OCI-LY7 (cell line): ENCODE results near the gene NUP133. TPM values are rescaled to one million over a fixed set of nuclear protein-coding genes. Genes with fewer than 3 reads are reported as not detected.

Source experiments
- BruUV-seq: library from RNA; stranded (reverse); fragments of 400-500 nt; replicated peaks from 2 replicates; lab custom pipeline; 2021; lab: Mats Ljungman, UMichigan
- CTCF ChIA-PET: fragments of 300-600 bp; sonication (Branson Sonifier 250); formaldehyde crosslinking; loops from one replicate; lab custom pipeline; 2022; ENCODE audit warnings: antibody characterized with exemption; ENCODE audit not compliant: unreplicated experiment; lab: Charles Lee
- POLR2A ChIA-PET: fragments of 300-600 bp; sonication (Branson Sonifier 250); formaldehyde crosslinking; loops from one replicate; lab custom pipeline; 2022; ENCODE audit warnings: antibody characterized with exemption; lab: Charles Lee
- DNase-seq: peaks from one replicate; pipeline ENCODE4 v3.0.0-alpha.2; 2015; ENCODE audit warnings: low spot score
- H2AFZ ChIP-seq: fragments of 200-600 bp; sonication (generic), shearing (Covaris generic); 2 replicates; pipeline ENCODE4 v1.6.1; 2014; ENCODE audit warnings: mild to moderate bottlenecking, antibody characterized with exemption, low read length, moderate library complexity
- H3K27ac ChIP-seq: fragments of 200-600 bp; sonication (generic); 2 replicates; pipeline ENCODE4 v1.5.1; 2014; ENCODE audit warnings: mixed run types, low read depth, mild to moderate bottlenecking, moderate library complexity, low read length, inconsistent platforms; ENCODE audit not compliant: poor library complexity, severe bottlenecking
- H3K36me3 ChIP-seq: fragments of 200-600 bp; sonication (generic); 2 replicates; pipeline ENCODE4 v1.6.1; 2014; ENCODE audit warnings: mild to moderate bottlenecking, antibody characterized with exemption, low read length, moderate library complexity, mixed read lengths; ENCODE audit not compliant: insufficient read depth
- H3K4me1 ChIP-seq: fragments of 200-600 bp; sonication (generic); 2 replicates; pipeline ENCODE4 v1.5.1; 2014; ENCODE audit warnings: mild to moderate bottlenecking, low read length; ENCODE audit not compliant: insufficient read depth, poor library complexity, severe bottlenecking
- H3K4me2 ChIP-seq: fragments of 200-600 bp; sonication (generic); 2 replicates; pipeline ENCODE4 v1.6.1; 2014; ENCODE audit warnings: mild to moderate bottlenecking, low read length
- H3K4me3 ChIP-seq: fragments of 200-600 bp; sonication (generic); 2 replicates; pipeline ENCODE4 v1.5.1; 2014; ENCODE audit warnings: mild to moderate bottlenecking, low read depth, low read length; ENCODE audit not compliant: poor library complexity, severe bottlenecking
- H3K79me2 ChIP-seq: fragments of 200-600 bp; sonication (generic); 2 replicates; pipeline ENCODE4 v1.6.1; 2016; ENCODE audit warnings: low read depth, mild to moderate bottlenecking, low read length, moderate library complexity, mixed read lengths; ENCODE audit not compliant: insufficient read depth
- H3K9me2 ChIP-seq: fragments of 200-600 bp; sonication (generic); 2 replicates; pipeline ENCODE4 v1.6.1; 2016; ENCODE audit warnings: mild to moderate bottlenecking, low read length, mixed read lengths; ENCODE audit not compliant: insufficient read depth
- H3K9me3 ChIP-seq: fragments of 200-600 bp; sonication (generic); 2 replicates; pipeline ENCODE4 v1.6.1; 2014; ENCODE audit warnings: mild to moderate bottlenecking, mixed run types, low read length, mixed read lengths
- H4K20me1 ChIP-seq: fragments of 200-600 bp; sonication (generic); 2 replicates; pipeline ENCODE4 v1.6.1; 2014; ENCODE audit warnings: mild to moderate bottlenecking, antibody characterized with exemption, low read length, moderate library complexity, mixed read lengths; ENCODE audit not compliant: insufficient read depth
- EZH2phosphoT487 ChIP-seq: fragments of 200-600 bp; sonication (generic); IDR thresholded peaks from 2 replicates; pipeline ENCODE4 v1.6.1; 2018; ENCODE audit warnings: low read depth, borderline replicate concordance, mild to moderate bottlenecking, mixed run types, antibody characterized with exemption, low read length, moderate library complexity, mixed read lengths
- intact Hi-C: fragments of 100-400 bp; cut with micrococcal nuclease; formaldehyde crosslinking; loops from one replicate; pipeline ENCODE4 v1.10.0; 2022; ENCODE audit not compliant: unreplicated experiment
- total RNA-seq, 2 experiments: library from RNA; depleted of rRNA in 1 of 2; stranded (reverse); fragments of >200 nt in 1 of 2; shearing (Covaris generic) in 1 of 2; gene quantifications; 2 replicates each; pipeline ENCODE4 v1.2.3, GENCODE V29; 2014 to 2022
- TF ChIP-seq, protein P1 (sequence below): fragments of 200-600 bp; sonication (generic); conservative IDR thresholded peaks from 2 replicates; pipeline ENCODE4 v1.5.1; 2014; ENCODE audit warnings: mild to moderate bottlenecking, antibody characterized with exemption, low read length, moderate library complexity, mixed read lengths

NUP133 gene
- total RNA-seq, 2 experiments from 2014 or later = 33.0 to 50.4 TPM

DNA sequence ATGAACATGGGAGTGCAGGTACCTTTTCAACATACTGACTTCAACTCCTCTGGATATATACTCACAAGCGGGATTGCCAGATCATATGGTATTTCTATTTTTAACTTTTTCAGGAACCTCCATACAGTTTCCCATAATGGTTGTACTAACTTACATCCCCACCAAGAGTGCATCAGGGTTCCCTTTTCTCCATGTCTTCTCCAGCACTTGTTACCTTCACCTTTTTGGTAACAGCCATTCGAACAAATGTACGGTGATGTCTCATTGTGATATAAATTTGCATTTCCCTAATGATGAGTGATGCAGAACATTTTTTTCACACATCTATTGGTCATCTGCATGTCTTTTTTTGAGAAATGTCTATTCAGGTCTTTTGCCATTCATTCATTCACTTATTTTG is 48.3 kb downstream of the NUP133 start:
- CTCF ChIA-PET = no interaction called here
- H3K36me3 ChIP-seq = peaks cover 97% of the 10 kb centered on the region
- no peaks in the 10 kb centered on the region for H4K20me1 ChIP-seq
- DNase-seq = no peak
- TF ChIP-seq, protein P1, sequence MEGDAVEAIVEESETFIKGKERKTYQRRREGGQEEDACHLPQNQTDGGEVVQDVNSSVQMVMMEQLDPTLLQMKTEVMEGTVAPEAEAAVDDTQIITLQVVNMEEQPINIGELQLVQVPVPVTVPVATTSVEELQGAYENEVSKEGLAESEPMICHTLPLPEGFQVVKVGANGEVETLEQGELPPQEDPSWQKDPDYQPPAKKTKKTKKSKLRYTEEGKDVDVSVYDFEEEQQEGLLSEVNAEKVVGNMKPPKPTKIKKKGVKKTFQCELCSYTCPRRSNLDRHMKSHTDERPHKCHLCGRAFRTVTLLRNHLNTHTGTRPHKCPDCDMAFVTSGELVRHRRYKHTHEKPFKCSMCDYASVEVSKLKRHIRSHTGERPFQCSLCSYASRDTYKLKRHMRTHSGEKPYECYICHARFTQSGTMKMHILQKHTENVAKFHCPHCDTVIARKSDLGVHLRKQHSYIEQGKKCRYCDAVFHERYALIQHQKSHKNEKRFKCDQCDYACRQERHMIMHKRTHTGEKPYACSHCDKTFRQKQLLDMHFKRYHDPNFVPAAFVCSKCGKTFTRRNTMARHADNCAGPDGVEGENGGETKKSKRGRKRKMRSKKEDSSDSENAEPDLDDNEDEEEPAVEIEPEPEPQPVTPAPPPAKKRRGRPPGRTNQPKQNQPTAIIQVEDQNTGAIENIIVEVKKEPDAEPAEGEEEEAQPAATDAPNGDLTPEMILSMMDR = no peak
- TF ChIP-seq EZH2phosphoT487 = no peak
- POLR2A ChIA-PET = no interaction called here
- H3K4me1 ChIP-seq = no peaks in the 10 kb centered on the region
- no TSS peak for BruUV-seq
- no peak overlapping the region for H3K27ac ChIP-seq
- H3K79me2 ChIP-seq = no peaks in the 10 kb centered on the region
- no peaks in the 10 kb centered on the region for H3K9me3 ChIP-seq
- H3K9me2 ChIP-seq = no peaks in the 10 kb centered on the region
- no peak overlapping the region for H2AFZ ChIP-seq
- H3K4me2 ChIP-seq = no peak overlapping the region
- H3K4me3 ChIP-seq = no peak overlapping the region
- intact Hi-C loops = no loop called here

DNA sequence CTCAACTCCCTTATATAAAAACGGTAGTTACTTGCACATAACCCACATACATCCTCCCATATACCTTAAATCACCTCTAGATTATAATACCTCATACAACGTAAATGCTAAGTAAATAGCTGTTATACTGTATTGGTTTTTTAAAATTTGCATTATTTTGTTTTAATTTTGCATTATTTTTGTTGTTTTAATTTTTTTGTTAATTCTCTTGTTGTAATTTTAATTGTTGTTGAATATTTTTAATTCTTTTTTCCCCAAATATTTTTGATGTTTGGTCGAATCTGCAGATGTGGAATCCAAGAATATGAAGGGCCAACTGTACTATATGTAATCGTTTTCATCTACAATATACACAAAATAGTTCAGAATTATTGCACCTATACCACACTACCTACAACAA is 50.7 kb downstream of the NUP133 start:
- Histone ChIP-seq H3K9me3 (no peaks in the 10 kb centered on the region), H3K4me3 (no peak overlapping the region), H4K20me1 (no peaks in the 10 kb centered on the region), H3K36me3 (peaks cover 91% of the 10 kb centered on the region), H3K9me2 (no peaks in the 10 kb centered on the region), H3K79me2 (no peaks in the 10 kb centered on the region), H3K4me1 (no peaks in the 10 kb centered on the region), H3K4me2 (no peak overlapping the region), H3K27ac (no peak overlapping the region), H2AFZ (no peak overlapping the region)
- POLR2A ChIA-PET = interaction anchor here (1.0 kb wide), 1 partner anchor 17 kb away, joined by 3 read pairs; no protein-coding TSS in a partner anchor
- intact Hi-C loops = no loop called here
- no peak for DNase-seq
- BruUV-seq = no TSS peak
- TF ChIP-seq, protein P1 = no peak
- TF ChIP-seq EZH2phosphoT487 = no peak
- CTCF ChIA-PET = no interaction called here

DNA sequence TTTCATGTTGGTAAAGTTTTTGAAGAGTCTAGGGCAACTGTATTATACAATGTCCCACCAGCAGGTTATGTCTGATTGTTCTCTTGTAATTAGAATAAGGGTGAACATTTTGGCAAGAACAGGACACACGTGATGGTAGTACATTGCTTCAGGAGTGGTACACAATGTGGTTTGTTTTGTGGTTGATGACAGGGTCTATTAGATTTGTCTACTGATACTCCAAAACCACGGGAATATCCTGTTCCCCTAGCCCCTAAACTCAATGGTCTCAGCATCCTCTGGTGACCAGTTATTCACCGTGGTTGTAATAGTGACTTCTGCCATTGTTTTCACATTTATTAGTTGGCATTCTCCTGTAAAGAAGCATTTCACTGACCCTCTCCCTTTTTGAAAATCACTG is 52.1 kb downstream of the NUP133 start:
- no peaks in the 10 kb centered on the region for H3K4me1 ChIP-seq
- peaks cover 91% of the 10 kb centered on the region for H3K36me3 ChIP-seq
- TF ChIP-seq EZH2phosphoT487 = no peak
- TF ChIP-seq, protein P1 = no peak
- DNase-seq = no peak
- BruUV-seq = no TSS peak
- H3K27ac ChIP-seq = no peak overlapping the region
- no peak overlapping the region for H2AFZ ChIP-seq
- H4K20me1 ChIP-seq = no peaks in the 10 kb centered on the region
- no peak overlapping the region for H3K4me2 ChIP-seq
- H3K9me3 ChIP-seq = no peaks in the 10 kb centered on the region
- no peaks in the 10 kb centered on the region for H3K79me2 ChIP-seq
- ChIA-PET CTCF (no interaction called here), POLR2A (no interaction called here)
- no peak overlapping the region for H3K4me3 ChIP-seq
- intact Hi-C loops = no loop called here
- no peaks in the 10 kb centered on the region for H3K9me2 ChIP-seq
